ENCODE results near the gene GIMAP2. TPM values are rescaled to one million over a fixed set of nuclear protein-coding genes. Genes with fewer than 3 reads are reported as not detected.
"Not testable (repeated sequence)": the region's sequence is repeated elsewhere in the genome, so short reads cannot be mapped to it uniquely, and the experiment has no call there.

Gene GIMAP2
- total and polyA plus RNA-seq, 3 donors from 2014 or later, result 1.9 to 6.5 (median 2.4) TPM

GRCh38 chr7:150660939-150661613, 24.4 kb upstream of the GIMAP2 start:
- no peak overlapping the region for H3K27ac ChIP-seq
- no peak for DNase-seq
- TF ChIP-seq POLR2A (IDR thresholded peaks at IDR 0.05) (no peak), CTCF (IDR thresholded peaks at IDR 0.05) (no peak)
- no peaks in the 10 kb centered on the region for H3K9me3 ChIP-seq
- H3K36me3 ChIP-seq (ENCODE audit: low read depth, missing control alignments), result no peaks in the 10 kb centered on the region
- intact Hi-C loops (cut with DNase I; ENCODE audit: low total_unique reads), result no loop called here
- H3K4me1 ChIP-seq, result no peaks in the 10 kb centered on the region
- H3K4me3 ChIP-seq, result no peak overlapping the region
- WGBS, 2 donors, result 84 to 87% methylated on average over 4 of the region's 4 CpGs
- no peaks in the 10 kb centered on the region for H3K27me3 ChIP-seq

GRCh38 chr7:150662821-150663220, 22.7 kb upstream of the GIMAP2 start:
- DNase-seq; H3K4me3 ChIP-seq; H3K27ac ChIP-seq; H3K27me3 ChIP-seq; H3K36me3 ChIP-seq (ENCODE audit: low read depth, missing control alignments); H3K9me3 ChIP-seq; H3K4me1 ChIP-seq; intact Hi-C loops (cut with DNase I; ENCODE audit: low total_unique reads): not testable (repeated sequence)

GRCh38 chr7:150663802-150664494, 21.6 kb upstream of the GIMAP2 start:
- Histone ChIP-seq H3K4me3 (no peak overlapping the region), H3K4me1 (no peaks in the 10 kb centered on the region), H3K27ac (no peak overlapping the region), H3K36me3 (ENCODE audit: low read depth, missing control alignments) (no peaks in the 10 kb centered on the region), H3K27me3 (no peaks in the 10 kb centered on the region), H3K9me3 (no peaks in the 10 kb centered on the region)
- WGBS, 2 donors, result 82 to 86% methylated on average over 4 of the region's 4 CpGs
- intact Hi-C loops (cut with DNase I; ENCODE audit: low total_unique reads), result no loop called here
- DNase-seq, result no peak
- TF ChIP-seq POLR2A (IDR thresholded peaks at IDR 0.05), result no peak
- no peak for TF ChIP-seq CTCF (IDR thresholded peaks at IDR 0.05)

GRCh38 chr7:150665089-150665748, 20.3 kb upstream of the GIMAP2 start:
- no peaks in the 10 kb centered on the region for H3K4me1 ChIP-seq
- H3K27me3 ChIP-seq, result no peaks in the 10 kb centered on the region
- no peaks in the 10 kb centered on the region for H3K36me3 ChIP-seq (ENCODE audit: low read depth, missing control alignments)
- 93 to 95% methylated on average over 8 to 9 of the region's 9 CpGs for WGBS, 2 donors
- no peak overlapping the region for H3K27ac ChIP-seq
- intact Hi-C loops (cut with DNase I; ENCODE audit: low total_unique reads), result no loop called here
- no peak for TF ChIP-seq POLR2A (IDR thresholded peaks at IDR 0.05)
- no peak for TF ChIP-seq CTCF (IDR thresholded peaks at IDR 0.05)
- no peaks in the 10 kb centered on the region for H3K9me3 ChIP-seq
- H3K4me3 ChIP-seq, result no peak overlapping the region
- DNase-seq, result no peak

- Histone ChIP-seq H3K27me3 (no peaks in the 10 kb centered on the region), H3K36me3 (ENCODE audit: low read depth, missing control alignments) (no peaks in the 10 kb centered on the region), H3K4me3 (no peak overlapping the region), H3K4me1 (no peaks in the 10 kb centered on the region), H3K9me3 (no peaks in the 10 kb centered on the region), H3K27ac (no peak overlapping the region)
- no peak for DNase-seq
- intact Hi-C loops (cut with DNase I; ENCODE audit: low total_unique reads), result no loop called here
- 89 to 91% methylated on average over 2 of the region's 2 CpGs for WGBS, 2 donors
- TF ChIP-seq POLR2A (IDR thresholded peaks at IDR 0.05), result no peak
- no peak for TF ChIP-seq CTCF (IDR thresholded peaks at IDR 0.05)
Observed at GRCh38 chr7:150665896-150666295, 19.6 kb upstream of the GIMAP2 start.
